H1 (cell line): ENCODE measurements around the gene CCDC82.

Source experiments
- CTCF ChIP-seq, 3 experiments: IDR thresholded peaks; 1 replicate in 2 of 3; 2 replicates in 1 of 3; pipeline versions ENCODE4 v1.5.1 to v1.6.1; 2011; ENCODE audit warnings: low read length in 3 of 3, mild to moderate bottlenecking in 3 of 3, inconsistent platforms in 2 of 3, low read depth in 1 of 3, moderate library complexity in 1 of 3; ENCODE audit not compliant: insufficient read depth in 1 of 3; ENCODE audit errors: control extremely low read depth in 1 of 3
- JUN ChIP-seq: IDR thresholded peaks from 2 replicates; pipeline ENCODE4 v1.6.1; 2011; ENCODE audit warnings: low read depth, mild to moderate bottlenecking, improper control_type of control experiment, low read length

DNA sequence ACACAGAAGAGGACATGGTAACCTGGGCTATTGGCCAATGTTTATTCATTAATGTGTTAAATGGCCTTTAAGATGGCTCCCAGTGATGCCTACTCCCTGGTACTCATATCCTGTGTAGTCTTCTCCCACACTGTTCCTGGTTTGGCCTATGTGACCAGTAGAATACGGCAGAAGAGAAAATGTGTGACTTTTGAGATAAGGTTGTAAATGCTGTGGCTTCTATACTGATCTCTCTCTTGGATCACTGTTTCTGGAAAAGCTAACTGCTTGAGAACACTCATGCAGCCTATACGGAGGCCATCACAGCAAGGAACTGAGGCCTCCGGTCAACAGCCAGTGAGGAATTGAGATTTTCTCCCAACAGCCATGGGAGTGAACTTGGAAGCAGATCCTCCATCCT, 70.9 kb downstream of the CCDC82 start:
- TF ChIP-seq JUN (no peak), CTCF (IDR thresholded peaks at IDR 0.05; ENCODE audit: control extremely low read depth in 1 of 3, insufficient read depth in 1 of 3, low read depth in 1 of 3, low read length in 3 of 3) (no peak)
